ENCODE data around the gene EXT2.

DNA sequence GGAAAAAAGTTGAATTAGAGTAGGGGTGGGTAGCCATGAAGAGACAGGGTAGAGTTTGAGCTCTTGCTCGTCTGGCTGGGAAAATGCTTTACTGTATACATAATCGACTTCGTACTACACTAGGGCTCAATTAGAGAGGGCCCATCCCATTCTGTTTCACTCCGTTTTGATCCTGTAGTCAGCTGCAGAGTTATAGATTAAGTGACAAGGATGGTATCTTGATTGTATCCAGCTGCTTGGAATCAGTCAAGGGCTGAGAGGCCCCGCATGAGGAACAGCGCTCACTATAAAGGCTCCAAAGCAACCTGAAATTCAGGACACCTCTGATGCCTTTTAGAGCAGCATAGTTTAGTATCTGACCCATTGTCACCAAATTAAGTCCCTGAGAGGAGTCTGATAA, 132.9 kb downstream of the EXT2 start:
- TF ChIP-seq, protein P1, sequence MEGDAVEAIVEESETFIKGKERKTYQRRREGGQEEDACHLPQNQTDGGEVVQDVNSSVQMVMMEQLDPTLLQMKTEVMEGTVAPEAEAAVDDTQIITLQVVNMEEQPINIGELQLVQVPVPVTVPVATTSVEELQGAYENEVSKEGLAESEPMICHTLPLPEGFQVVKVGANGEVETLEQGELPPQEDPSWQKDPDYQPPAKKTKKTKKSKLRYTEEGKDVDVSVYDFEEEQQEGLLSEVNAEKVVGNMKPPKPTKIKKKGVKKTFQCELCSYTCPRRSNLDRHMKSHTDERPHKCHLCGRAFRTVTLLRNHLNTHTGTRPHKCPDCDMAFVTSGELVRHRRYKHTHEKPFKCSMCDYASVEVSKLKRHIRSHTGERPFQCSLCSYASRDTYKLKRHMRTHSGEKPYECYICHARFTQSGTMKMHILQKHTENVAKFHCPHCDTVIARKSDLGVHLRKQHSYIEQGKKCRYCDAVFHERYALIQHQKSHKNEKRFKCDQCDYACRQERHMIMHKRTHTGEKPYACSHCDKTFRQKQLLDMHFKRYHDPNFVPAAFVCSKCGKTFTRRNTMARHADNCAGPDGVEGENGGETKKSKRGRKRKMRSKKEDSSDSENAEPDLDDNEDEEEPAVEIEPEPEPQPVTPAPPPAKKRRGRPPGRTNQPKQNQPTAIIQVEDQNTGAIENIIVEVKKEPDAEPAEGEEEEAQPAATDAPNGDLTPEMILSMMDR (IDR thresholded peaks at IDR 0.05 in 2 of 3, conservative IDR thresholded peaks at IDR 0.05 in 1 of 3; ENCODE audit: borderline replicate concordance in 1 of 3, insufficient read depth in 1 of 3, low read depth in 2 of 3, low read length in 2 of 3), result no peak
- TF ChIP-seq CEBPB (IDR thresholded peaks at IDR 0.05; ENCODE audit: low read depth) (no peak), RAD21 (IDR thresholded peaks at IDR 0.05; ENCODE audit: low read depth) (no peak), POLR2A (IDR thresholded peaks at IDR 0.05; ENCODE audit: borderline replicate concordance, extremely low read depth, insufficient read depth, insufficient read length) (no peak), SRF (IDR thresholded peaks at IDR 0.05; ENCODE audit: low read depth) (no peak), EZH2phosphoT487 (IDR thresholded peaks at IDR 0.05; ENCODE audit: borderline replicate concordance) (no peak)
- TF ChIP-seq, protein P2, sequence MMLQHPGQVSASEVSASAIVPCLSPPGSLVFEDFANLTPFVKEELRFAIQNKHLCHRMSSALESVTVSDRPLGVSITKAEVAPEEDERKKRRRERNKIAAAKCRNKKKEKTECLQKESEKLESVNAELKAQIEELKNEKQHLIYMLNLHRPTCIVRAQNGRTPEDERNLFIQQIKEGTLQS (IDR thresholded peaks at IDR 0.05), result no peak
